ENCODE results near the gene MAGEA6.
A peak's percentile ranks its signal among the peaks of the same experiment; 100 is the strongest.
"Not testable (repeated sequence)": the region's sequence is repeated elsewhere in the genome, so short reads cannot be mapped to it uniquely, and the experiment has no call there.

Gene MAGEA6

DNA sequence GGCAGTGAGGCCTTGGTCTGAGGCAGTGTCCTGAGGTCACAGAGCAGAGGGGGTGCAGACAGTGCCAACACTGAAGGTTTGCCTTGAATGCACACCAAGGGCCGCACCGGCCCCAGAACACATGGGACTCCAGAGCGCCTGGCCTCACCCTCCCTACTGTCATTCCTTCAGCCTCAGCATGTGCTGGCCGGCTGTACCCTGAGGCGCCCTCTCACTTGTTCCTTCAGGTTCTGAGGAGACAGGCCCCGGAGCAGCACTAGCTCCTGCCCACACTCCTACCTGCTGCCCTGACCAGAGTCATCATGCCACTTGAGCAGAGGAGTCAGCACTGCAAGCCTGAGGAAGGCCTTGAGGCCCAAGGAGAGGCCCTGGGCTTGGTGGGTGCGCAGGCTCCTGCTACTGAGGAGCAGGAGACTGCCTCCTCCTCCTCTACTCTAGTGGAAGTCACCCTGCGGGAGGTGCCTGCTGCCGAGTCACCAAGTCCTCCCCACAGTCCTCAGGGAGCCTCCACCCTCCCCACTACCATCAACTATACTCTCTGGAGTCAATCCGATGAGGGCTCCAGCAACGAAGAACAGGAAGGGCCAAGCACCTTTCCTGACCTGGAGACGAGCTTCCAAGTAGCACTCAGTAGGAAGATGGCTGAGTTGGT, 33.5 kb downstream of the MAGEA6 start:
- DNase-seq (ENCODE audit: low read depth) = no peak
- no peak overlapping the region for H3K4me3 ChIP-seq (ENCODE audit: low read depth, low read length)
- no peak for TF ChIP-seq CTCF (IDR thresholded peaks at IDR 0.05; ENCODE audit: control insufficient read depth, extremely low read depth, insufficient read depth)

- no peak for DNase-seq (ENCODE audit: low read depth)
- TF ChIP-seq CTCF (IDR thresholded peaks at IDR 0.05; ENCODE audit: control insufficient read depth, extremely low read depth, insufficient read depth) = no peak
- H3K4me3 ChIP-seq (ENCODE audit: low read depth, low read length) = peak overlapping the region; percentile 91
Observed at GRCh38 chrX:152735101-152735500, 34.4 kb downstream of the MAGEA6 start.

GRCh38 chrX:152734143-152734858, 35.2 kb downstream of the MAGEA6 start:
- DNase-seq (ENCODE audit: low read depth) = not testable (repeated sequence)
- H3K4me3 ChIP-seq (ENCODE audit: low read depth, low read length) = peak overlapping the region; percentile 91

DNA sequence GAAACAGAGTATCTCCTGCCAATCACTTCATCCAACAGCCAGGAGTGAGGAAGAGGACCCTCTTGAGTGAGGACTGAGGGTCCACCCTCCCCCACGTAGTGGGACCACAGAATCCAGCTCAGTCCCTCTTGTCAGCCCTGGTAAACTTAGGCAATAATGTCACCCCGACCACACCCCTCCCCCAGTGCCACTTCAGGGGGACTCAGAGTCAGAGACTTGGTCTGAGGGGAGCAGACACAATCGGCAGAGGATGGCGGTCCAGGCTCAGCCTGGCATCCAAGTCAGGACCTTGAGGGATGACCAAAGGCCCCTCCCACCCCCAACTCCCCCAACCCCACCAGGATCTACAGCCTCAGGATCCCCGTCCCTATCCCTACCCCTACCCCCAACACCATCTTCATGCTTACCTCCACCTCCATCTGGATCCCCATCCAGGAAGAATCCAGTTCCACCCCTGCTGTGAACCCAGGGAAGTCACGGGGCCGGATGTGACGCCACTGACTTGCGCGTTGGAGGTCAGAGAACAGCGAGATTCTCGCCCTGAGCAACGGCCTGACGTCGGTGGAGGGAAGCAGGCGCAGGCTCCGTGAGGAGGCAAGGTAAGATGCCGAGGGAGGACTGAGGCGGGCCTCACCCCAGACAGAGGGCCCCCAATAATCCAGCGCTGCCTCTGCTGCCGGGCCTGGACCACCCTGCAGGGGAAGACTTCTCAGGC, 36.1 kb downstream of the MAGEA6 start, which contains the start of the genes CSAG1 and MAGEA12:
Gene CSAG1 (minus strand): TSS at position 461 of the 715 bp plus-strand sequence. CDS start 1,261 bp downstream, outside the sequence.
Gene MAGEA12 (plus strand): TSS at position 497 of the 715 bp plus-strand sequence. CDS start 2,405 bp downstream, outside the sequence.
- TF ChIP-seq CTCF (IDR thresholded peaks at IDR 0.05; ENCODE audit: control insufficient read depth, extremely low read depth, insufficient read depth) = no peak
- peak; percentile 74 for DNase-seq (ENCODE audit: low read depth)
- H3K4me3 ChIP-seq (ENCODE audit: low read depth, low read length) = peak within 1 kb of the TSS; percentile 91

DNA sequence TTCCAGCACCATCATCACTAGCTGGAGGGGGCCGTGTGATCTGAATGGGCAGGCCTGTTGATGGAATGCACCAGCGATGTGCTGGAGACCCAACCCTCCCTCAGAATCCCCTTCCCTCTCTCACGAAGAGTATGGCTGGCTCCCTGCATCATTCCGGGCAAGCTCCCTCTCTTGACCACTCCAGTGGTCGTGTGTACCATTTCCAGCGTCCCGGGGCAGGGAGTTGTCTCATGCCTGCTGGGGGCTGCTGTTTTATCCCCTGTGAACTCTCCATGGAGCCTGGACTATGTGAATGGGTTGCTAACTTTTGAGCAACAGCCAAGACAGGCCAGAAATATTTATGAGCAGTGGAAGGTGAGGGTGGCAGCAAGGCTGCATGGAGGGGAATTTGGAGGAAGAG, 44.1 kb downstream of the MAGEA6 start:
- no peak overlapping the region for H3K4me3 ChIP-seq (ENCODE audit: low read depth, low read length)
- no peak for DNase-seq (ENCODE audit: low read depth)
- TF ChIP-seq CTCF (IDR thresholded peaks at IDR 0.05; ENCODE audit: control insufficient read depth, extremely low read depth, insufficient read depth) = no peak

All from LNCaP clone FGC (cell line).